Fibroblast of skin of left quadriceps (primary cell): ENCODE data around the gene KY.

Source experiments
- DNase-seq, 2 experiments: peaks; one replicate each; pipeline ENCODE4 v3.0.0-alpha.2; 2013; ENCODE audit warnings: low read depth in 2 of 2

KY gene

GRCh38 chr3:134650431-134651346 lies at the start of gene KY:
Gene KY (minus strand): TSS chr3:134651022. CDS start chr3:134650960, 62 bp downstream.
- DNase-seq = no peak

GRCh38 chr3:134699721-134700120 lies 48.9 kb upstream of the KY start:
- no peak for DNase-seq

GRCh38 chr3:134699141-134699711 lies 48.4 kb upstream of the KY start:
- no peak for DNase-seq

GRCh38 chr3:134697830-134698689 lies 47.2 kb upstream of the KY start:
- DNase-seq = no peak

- DNase-seq = no peak
These were observed 45.3 kb upstream of the KY start for GRCh38 chr3:134696155-134696554.

DNA sequence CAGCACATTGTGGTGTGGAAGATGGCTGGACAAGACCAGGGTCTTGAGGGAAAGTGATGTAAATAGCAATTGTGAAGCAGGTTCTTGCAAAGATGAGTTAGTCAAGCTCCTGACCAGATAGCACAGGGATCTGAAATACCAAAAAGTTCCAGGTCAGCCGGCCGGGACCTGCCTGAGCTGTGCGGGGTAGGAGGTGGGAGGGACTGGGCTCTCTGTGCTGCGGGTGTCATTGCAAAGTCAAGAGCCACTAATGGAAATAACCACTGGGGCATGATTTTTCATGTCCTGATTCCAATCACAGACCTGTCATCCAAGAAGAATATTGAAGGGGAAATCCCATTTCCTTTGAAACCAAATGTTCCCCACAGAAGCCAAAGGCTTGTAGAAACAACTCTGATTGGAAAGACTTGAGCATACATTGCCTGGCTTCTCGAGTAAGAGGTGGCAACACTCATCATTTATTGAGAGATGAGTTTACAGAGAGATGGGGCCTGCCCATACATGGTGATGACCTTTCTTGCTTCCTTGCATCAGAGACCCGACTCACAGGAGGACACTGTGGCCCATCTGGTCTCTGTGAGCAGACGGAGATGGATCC lies 44.2 kb upstream of the KY start:
- no peak for DNase-seq

- DNase-seq = no peak
These were observed 43.6 kb upstream of the KY start for GRCh38 chr3:134694466-134694865.

GRCh38 chr3:134693804-134694203 lies 43.0 kb upstream of the KY start:
- DNase-seq = no peak

DNA sequence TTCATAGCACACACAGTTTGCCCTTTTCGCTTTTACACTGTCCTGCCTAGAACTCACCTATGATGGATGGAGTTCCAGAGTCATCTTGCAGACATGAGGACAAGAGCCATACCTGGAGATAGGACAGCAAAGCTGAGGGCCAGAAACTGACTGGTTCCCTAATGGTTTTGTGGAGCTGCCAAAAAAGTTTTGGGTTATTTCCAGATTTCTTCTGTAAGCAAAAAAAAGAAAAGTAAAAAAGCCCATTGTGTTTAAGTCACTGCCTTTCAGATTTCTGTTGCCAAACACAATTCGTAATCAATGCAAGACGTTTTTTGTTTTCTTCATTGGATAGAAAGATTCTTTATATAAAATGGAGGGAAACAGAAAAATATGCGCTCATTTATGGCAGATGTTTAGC lies 42.4 kb upstream of the KY start:
- no peak for DNase-seq

DNA sequence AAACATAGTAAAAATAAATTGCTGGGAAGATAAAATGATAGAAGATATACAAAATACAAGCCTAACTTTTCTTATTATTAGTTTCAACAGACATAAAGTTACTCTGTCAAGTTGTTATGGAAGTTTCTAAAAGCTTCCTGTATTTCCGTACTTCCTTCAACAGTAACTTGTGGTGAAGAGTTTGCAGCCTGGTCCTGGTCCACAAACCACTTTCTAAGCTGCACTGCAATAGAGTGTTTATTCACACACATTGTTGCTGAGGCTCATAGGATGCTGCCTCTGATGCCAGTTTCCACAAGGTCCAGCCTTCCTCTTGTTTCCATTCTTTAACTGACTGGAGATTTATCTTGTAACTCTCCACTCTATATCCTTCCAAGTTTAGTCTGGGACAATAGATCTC lies 39.4 kb upstream of the KY start:
- DNase-seq = no peak

DNA sequence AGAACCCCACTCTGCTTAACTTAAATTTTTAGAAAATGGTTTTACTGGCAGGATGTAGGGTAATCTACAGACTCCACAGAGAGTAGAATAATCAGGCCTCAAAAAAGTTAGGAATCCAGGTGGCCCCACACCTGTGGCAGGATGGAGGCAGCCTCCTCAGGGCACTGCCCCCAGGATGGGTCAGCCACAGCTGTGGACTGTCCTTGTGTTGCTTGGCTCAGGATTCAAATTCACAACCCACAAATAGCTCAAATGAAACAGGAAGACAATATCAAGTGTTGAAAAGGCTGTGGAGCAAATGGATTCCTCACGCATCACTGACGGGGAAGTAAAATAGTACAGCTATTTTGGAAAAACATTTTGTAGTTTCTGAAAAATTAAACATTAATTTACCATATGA lies 36.8 kb upstream of the KY start:
- no peak for DNase-seq

- no peak for DNase-seq
These were observed 35.3 kb upstream of the KY start for GRCh38 chr3:134685929-134686802.

DNA sequence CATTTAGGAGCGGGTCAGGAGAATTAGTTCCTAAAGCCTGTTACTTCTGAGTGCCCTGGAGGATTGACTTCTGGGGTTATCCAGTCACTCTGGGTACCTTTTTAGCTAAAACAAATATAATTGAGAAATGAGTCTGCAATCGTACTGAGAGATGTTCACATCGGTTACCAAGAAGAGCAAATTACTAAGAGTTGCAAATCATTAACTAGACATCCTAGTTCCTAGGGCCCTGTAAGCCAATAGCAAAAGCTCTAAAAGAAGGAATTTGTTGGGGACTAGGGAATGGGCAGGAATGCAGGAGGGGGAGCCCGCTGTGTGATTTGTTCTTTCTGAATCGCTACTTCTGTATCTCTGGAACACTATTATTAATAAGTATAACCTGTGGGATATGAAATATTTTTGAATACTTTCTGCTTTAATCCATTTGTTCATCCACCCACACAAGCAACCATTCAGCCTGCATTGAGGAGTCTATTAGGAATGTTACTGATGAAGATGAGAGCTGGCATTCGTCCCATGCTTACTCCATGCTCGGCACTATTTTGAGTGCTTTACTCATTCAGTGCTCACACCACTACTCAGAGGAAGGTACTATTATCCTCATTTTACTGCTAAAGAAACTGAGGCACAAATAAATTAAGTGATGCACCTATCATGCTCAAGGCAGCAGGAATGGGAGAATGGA lies 31.5 kb upstream of the KY start:
- DNase-seq = no peak

DNA sequence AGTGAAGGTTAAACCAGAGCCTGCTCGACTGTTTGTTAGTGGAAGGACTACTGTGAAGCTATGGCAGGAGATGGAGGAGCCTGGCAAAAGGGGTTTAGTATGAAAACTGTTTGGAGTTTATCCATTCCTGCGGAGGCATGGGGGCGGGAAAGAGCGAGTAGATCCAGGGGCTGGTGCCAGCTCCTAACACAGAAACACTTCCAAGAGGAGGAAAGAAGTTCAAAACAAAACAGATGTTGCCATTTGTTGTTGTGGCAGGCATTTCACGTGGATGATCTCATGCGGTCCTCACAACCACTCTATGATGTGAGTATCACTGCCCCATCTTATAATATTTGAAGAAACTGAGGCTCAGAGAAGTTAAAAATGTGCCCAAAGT lies 30.7 kb upstream of the KY start:
- no peak for DNase-seq

DNA sequence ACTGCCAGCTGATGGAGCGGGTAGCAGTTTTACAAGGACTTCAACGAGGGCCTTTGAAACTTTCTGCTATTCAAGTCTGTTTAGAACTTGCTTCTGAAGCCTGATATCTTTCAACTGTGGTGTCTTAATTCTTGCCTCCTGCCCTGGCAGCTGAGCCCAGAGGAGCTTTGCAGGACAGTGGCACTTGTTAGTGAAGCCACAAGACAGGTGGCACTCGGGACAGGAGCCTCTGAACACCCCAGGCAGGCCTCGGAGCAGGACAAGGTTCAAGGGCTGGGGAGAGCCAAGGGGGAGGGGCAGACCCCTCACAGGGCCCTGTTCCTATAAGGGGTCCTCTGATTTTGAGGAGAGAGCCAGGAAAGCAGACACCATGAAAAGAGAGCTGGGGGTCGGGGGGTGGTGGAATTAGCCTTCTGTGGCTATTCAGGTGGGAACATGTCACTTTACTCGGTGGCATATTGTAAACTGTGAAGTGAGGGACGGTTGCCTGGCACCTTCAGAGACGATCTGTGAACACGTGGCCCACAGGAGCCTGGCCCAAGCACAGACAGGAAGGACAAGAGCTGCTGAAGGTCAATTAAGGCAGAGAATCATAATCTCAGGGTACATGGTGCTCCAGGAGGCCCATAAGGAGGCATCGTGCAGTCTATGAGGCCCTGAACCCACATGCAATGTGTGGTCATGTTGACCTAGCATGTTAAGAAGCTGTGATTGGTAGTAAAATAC lies 30.1 kb upstream of the KY start:
- DNase-seq = no peak

GRCh38 chr3:134677987-134678308 lies 27.1 kb upstream of the KY start:
- DNase-seq = no peak

GRCh38 chr3:134677196-134677986 lies 26.6 kb upstream of the KY start:
- DNase-seq = no peak

- no peak for DNase-seq
These were observed 25.0 kb upstream of the KY start for GRCh38 chr3:134675726-134676256.

DNA sequence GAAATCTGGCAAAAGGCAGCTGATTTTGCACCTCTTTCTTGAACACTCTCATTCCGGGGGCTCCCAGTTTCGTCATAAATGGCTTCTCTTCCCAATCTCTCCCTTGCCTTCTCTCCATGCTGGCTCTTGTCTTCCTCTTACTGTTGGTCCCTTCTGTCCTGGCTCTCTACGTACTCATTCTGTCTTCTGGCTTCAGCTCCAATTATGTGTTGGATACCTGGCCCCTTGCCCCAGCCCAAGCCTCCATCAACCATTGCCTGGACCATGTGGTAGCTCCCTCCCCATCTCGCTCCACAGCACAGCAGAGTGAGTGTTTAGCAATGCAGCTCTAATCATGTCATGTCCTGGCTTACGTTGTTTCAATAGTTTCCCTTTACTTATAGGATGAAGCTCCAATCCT lies 21.7 kb upstream of the KY start:
- DNase-seq = no peak
